Activated naive CD8-positive, alpha-beta T cell treated with anti-CD3 and anti-CD28 coated beads, Interleukin-2, amount 50 U/mL, for 16 hours (primary cell): ENCODE measurements around the gene UNC119B.

ENCODE experiments used
- DNase-seq: peaks from one replicate; pipeline ENCODE4 v3.0.0-alpha.2; 2020; ENCODE audit warnings: low read depth, low spot score

The UNC119B gene

DNA sequence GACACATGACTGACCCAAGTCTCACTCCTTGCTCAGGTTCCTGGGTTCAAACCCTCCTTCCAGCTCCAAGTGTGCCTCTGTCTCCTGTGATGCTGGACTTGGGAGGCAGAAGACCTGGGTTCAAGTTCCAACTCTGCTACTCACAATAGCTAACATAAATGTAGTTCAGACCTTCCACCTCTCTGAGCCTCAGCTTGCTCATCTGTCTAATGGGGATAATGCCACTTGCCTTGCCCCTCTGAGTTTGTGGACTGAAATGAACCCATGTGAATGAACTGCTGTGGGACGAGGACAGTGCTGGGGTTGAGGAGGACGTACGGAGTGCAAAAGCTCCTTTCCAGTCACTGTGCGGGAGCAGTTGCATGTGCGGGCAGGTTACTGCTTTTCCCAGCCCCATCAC is 56.3 kb downstream of the UNC119B start:
- DNase-seq = no peak

DNA sequence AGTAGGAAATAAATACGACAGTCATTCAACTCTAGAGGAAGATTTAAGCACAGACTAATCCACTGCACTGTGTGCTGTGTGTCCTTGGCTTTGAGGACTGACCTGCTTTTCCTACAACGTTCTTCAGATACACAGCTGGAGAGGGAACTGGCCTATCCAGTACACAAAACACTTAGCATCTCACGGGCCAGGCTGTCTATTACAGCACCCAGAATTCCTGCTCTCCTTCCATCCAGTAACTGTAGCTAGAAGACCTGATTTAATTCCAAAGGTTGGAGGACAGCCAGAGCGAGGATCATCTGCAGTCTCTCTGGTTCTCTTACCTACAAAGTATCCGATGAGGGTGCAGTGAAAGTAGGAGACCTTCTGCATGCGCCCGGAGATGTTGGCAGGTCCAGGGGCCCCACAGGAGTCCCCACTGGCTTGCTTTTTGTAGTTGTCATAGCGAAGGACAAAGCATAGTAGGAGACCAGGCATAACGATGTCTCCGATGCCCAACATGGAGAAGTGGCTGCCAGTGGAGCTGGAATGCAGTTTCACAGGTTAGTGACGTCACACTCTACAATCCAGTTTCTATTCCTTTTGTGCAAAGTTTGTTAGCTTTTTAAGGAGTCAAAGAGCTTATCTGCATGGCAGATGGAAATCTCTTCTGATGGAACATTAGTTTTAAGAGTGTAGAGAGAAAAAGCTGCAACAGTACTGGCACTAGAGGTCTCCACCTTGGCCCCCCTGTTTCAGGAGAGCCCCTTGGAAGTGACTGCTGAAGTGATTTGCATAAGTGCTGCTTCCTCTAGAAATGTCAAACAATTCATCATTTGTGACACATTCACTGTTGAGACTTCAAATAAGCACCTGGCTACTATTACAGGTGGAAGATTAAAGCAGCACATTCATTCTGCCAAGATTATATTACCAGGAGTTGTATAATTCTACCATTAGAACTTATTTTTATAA is 57.1 kb downstream of the UNC119B start:
- DNase-seq = no peak

DNA sequence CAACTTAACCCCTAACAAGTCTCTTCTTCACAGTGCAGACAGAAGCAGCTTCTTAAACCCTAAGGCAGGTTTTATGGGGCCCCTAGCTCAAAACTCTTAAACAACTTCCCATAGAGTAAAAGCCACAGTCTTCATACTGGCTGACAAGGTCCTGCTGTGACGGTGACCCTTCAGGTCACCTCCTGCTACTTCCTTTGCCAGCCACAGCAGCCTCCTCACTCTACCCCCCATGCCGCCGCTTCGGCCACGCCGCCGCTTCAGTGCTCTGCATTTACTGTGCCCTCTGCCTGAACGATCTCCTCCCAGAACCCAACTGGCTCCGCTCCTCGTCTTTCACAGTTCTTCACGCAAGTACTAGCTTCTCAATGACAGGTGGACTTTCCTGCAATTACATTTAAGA is 60.8 kb downstream of the UNC119B start:
- DNase-seq = no peak
